Measurements from ENCODE around the gene PLXNA2. TPM values are rescaled to one million over a fixed set of nuclear protein-coding genes. Genes with fewer than 3 reads are reported as not detected.

PLXNA2 gene
- total and polyA plus RNA-seq, 2 of the 4 experiments (the other 2 are of a cell fraction): 0.72 to 1.1 TPM

- WGBS, 2 experiments (ENCODE audit: extremely low coverage in 2 of 2, insufficient read length in 1 of 2): no CpG with 5 or more reads among the region's 2 CpGs
- Histone ChIP-seq H2AFZ (replicated peaks; ENCODE audit: low read length, poor library complexity) (peak overlapping the region; percentile 17), H3K27ac (ENCODE audit: insufficient read depth, low read length) (no peak overlapping the region), H4K5ac (ENCODE audit: low read depth, low read length) (no peak overlapping the region), H4K91ac (ENCODE audit: insufficient read depth, low read depth, low read length) (no peak overlapping the region), H3K14ac (replicated peaks; ENCODE audit: low read depth, low read length) (no peak overlapping the region), H3K9me3 (ENCODE audit: control insufficient read depth, insufficient read depth, low read length) (no peaks in the 10 kb centered on the region), H3K4me3 (ENCODE audit: insufficient read depth, low read depth, low read length) (no peak overlapping the region), H3K4me1 (ENCODE audit: control insufficient read depth, insufficient read depth, low read length) (peaks cover 8% of the 10 kb centered on the region), H3K9ac (ENCODE audit: low read depth, low read length) (no peak overlapping the region), H2BK20ac (ENCODE audit: low read depth, low read length) (no peak overlapping the region), H3K56ac (ENCODE audit: extremely low read depth, insufficient read depth, low read length) (no peak overlapping the region), H3K36me3 (ENCODE audit: control insufficient read depth, insufficient read depth, low read length) (no peaks in the 10 kb centered on the region), H2BK15ac (ENCODE audit: low read depth, low read length) (no peak overlapping the region), H3K23ac (ENCODE audit: low read depth, low read length) (no peak overlapping the region), H3K79me1 (ENCODE audit: low read depth in 1 of 2, low read length in 2 of 2) (peaks cover 0 to 20% of the 10 kb centered on the region in 2 experiments; a peak in 2 of 4 replicates), H2BK5ac (ENCODE audit: low read depth, low read length, poor library complexity, severe bottlenecking) (no peak overlapping the region), H3K4me2 (ENCODE audit: low read depth, low read length) (no peak overlapping the region), H3K27me3 (ENCODE audit: control insufficient read depth, insufficient read depth, low read length) (no peaks in the 10 kb centered on the region), H2AK5ac (ENCODE audit: low read depth, low read length) (no peak overlapping the region), H3K18ac (ENCODE audit: low read depth, low read length) (no peak overlapping the region), H3K9me1 (ENCODE audit: insufficient read depth, low read length) (peaks cover 17% of the 10 kb centered on the region), H2AK9ac (replicated peaks; ENCODE audit: low read depth, low read length, poor library complexity) (no peak overlapping the region), H2BK120ac (ENCODE audit: low read depth, low read length) (no peak overlapping the region), H4K8ac (ENCODE audit: low read depth in 2 of 2, low read length in 2 of 2) (no peak overlapping the region), H3K4ac (ENCODE audit: low read depth, low read length) (no peak overlapping the region), H4K20me1 (ENCODE audit: insufficient read depth, low read length) (no peaks in the 10 kb centered on the region)
- dilution Hi-C loops (cut with HindIII; ENCODE audit: low sequenced_read_pairs, unreplicated experiment) (no loop called here), intact Hi-C loops (cut with micrococcal nuclease) (no loop called here), in situ Hi-C loops (cut with MboI; ENCODE audit: low sequenced_read_pairs) (no loop called here)
- POLR2A ChIA-PET (ENCODE audit: unreplicated experiment): no interaction called here
- no peak for DNase-seq
- CTCF ChIA-PET: interaction anchor here (0.7 kb wide), 1 partner anchor 100 kb away, joined by 3 read pairs; no protein-coding TSS in a partner anchor
- no peak for ATAC-seq (ENCODE audit: low read depth)
- no peak for TF ChIP-seq BHLHE40 (IDR thresholded peaks at IDR 0.05; ENCODE audit: low read depth, low read length)
- TF ChIP-seq CTCF (conservative IDR thresholded peaks at IDR 0.05; ENCODE audit: low read depth, low read length): no peak
- TF ChIP-seq CEBPB (IDR thresholded peaks at IDR 0.05; ENCODE audit: low read depth, low read length): no peak
- TF ChIP-seq ELK1 (IDR thresholded peaks at IDR 0.05; ENCODE audit: borderline replicate concordance, low read depth, low read length): no peak
- TF ChIP-seq CHD1 (IDR thresholded peaks at IDR 0.05; ENCODE audit: low read depth, low read length): no peak
- no peak for TF ChIP-seq MXI1 (IDR thresholded peaks at IDR 0.05; ENCODE audit: borderline replicate concordance, low read depth, low read length)
- no peak for TF ChIP-seq RCOR1 (IDR thresholded peaks at IDR 0.05; ENCODE audit: insufficient replicate concordance, low read length)
- TF ChIP-seq USF2 (IDR thresholded peaks at IDR 0.05; ENCODE audit: low read depth, low read length): no peak
- no peak for TF ChIP-seq POLR2A (IDR thresholded peaks at IDR 0.05; ENCODE audit: low read depth, low read length)
- TF ChIP-seq NFE2L2 (IDR thresholded peaks at IDR 0.05; ENCODE audit: low read depth, low read length): no peak
- no peak for TF ChIP-seq FOS (IDR thresholded peaks at IDR 0.05; ENCODE audit: low read depth, low read length)
- TF ChIP-seq SMC3 (IDR thresholded peaks at IDR 0.05; ENCODE audit: low read depth, low read length): no peak
- TF ChIP-seq MAZ (IDR thresholded peaks at IDR 0.05; ENCODE audit: borderline replicate concordance, low read depth, low read length): no peak
- no TSS peak for BruUV-seq (replicated peaks)
Observed at GRCh38 chr1:208178091-208178529, 66.1 kb downstream of the PLXNA2 start.
